HS-27A (cell line): ENCODE results near the gene ARFRP1.
"Not testable (repeated sequence)": the region's sequence is repeated elsewhere in the genome, so short reads cannot be mapped to it uniquely, and the experiment has no call there.

ENCODE experiments used
- DNase-seq: peaks from one replicate; pipeline ENCODE4 v3.0.0-alpha.2; 2012; ENCODE audit warnings: low read depth, missing footprints

The ARFRP1 gene

GRCh38 chr20:63732118-63733095 is 24.6 kb upstream of the ARFRP1 start:
- no peak for DNase-seq

DNA sequence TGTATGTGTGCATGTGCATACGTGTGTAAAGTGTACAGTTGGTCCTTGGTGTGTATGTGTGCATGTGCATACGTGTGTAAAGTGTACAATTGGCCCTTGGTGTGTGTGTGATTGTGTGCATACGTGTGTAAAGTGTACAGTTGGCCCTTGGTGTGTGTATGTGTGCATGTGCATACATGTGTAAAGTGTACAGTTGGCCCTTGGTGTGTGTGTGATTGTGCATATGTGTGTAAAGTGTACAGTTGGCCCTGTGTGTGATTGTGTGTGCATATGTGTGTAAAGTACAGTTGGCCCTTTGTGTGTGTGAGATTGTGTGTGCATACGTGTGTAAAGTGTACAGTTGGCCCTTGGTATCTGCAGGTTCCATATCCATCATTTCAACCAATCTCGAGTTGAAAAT is 23.6 kb upstream of the ARFRP1 start:
- DNase-seq = no peak

DNA sequence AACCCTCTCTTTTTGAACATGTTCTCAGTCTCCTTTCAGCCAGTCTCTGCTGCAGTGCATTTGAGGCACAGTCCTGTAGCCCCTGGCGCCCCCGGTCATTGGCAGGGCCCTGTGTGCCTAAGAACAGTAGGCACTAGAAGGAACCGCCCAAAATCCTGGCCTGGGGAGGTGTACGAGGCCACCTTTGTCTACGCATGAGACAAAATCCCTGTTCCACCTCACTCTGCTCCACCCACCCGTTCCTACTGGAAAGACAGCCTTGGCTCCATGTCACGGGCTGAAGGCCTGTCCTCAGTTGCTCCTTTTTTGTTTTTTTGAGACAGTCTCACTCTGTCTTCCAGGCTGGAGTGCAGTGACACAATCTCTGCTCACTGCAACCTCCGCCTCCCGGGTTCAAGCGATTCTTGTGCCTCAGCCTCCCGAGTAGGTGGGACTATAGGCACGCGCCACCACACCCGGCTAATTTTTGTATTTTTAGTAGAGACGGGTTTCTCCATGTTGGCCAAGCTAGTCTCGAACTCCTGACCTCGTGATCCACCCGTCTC is 22.5 kb upstream of the ARFRP1 start:
- DNase-seq = not testable (repeated sequence)

- not testable (repeated sequence) for DNase-seq
Measured at GRCh38 chr20:63722967-63723622, 15.3 kb upstream of the ARFRP1 start.

DNA sequence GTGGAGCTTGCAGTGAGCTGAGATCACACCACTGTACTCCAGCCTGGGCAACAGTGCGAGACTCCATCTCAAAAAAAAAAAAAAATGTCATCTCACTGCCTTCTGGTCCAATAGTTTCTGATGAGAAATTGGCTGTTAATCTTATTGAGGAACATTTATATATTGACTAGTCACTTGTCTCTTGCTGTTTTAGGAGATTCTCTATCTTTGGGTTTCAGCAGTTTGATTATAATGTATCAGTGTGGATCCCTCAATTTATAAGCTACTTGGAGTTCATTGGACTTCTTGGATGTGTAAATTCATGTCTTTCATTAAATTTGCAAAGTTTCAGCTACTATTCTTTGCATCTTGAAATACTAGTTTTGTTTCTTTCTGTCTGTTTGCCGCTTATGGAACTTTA is 11.2 kb upstream of the ARFRP1 start:
- no peak for DNase-seq

DNA sequence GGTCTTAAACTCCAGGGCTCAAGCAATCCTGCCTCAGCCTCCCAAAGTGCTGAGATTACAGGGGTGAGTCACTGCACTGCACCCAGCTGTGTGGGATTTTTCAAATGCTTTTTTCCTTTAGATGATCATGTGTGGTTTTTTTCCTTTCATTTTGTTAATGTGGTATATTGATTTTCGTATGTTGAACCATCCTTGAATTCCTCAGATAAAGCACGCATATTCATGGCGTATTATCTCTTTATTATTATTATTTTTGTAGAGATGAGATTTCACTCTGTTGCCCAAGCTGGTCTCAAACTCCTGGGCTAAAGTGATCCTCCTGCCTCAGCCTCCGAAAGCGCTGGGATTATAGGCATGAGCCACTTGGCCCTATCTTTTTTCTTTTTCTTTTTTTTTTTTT is 7.1 kb upstream of the ARFRP1 start:
- no peak for DNase-seq

GRCh38 chr20:63712191-63712590 is 4.4 kb upstream of the ARFRP1 start:
- no peak for DNase-seq

- no peak for DNase-seq
Measured at GRCh38 chr20:63711085-63711645, 3.4 kb upstream of the ARFRP1 start.

DNA sequence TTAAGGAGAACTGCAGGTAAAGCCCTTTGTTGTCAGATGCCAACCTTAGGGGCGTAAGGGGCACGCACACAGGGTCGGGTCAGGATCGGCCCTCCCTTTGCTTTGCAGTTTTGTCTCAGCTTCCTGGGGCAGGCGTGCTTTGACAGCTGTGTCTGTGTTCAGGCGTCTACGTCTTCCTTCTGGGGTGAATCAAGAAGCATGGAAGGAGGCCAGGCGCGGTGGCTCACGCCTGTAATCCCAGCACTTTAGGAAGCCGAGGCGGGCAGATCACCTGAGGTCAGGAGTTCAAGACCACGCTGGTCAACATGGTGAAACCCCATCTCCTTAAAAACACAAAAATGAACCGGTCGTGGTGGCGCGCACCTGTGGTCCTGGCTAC is 1.4 kb upstream of the ARFRP1 start:
- no peak for DNase-seq

- DNase-seq = no peak
Measured at GRCh38 chr20:63708301-63709148, 749 bp upstream of the ARFRP1 start.

DNA sequence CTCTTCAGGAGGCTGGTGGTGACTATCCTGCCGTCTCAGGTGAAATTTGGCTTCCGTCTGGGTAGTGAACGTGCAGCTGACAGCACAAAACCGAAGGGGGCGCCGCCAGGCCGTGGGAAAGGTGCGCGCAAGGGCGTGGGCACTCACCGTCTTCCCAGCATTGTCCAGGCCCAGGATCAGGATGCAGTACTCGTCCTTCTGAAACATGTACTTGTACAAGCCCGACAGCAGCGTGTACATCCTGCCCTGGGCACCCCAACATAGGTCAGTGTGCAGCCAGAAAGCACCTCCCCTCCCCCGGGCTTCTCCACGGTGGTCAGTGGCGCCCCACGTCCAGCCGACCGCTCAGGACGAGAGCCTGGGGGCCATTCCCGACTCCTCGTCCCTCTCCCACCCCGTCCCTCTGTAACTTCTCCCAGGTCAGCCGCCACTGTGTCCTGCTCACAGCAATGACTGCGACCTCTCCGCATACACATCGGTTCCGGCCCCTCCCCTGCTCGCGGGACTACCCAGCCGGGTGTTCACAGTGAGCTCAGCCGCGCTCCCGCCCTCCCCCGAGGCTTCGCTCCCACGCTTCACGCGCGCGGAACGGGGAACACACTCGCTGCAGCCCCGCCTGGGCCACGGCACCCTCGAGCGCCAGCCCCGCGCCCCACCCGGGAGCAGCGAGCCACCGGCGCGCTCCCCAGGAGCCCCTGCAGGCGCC is 771 bp downstream of the ARFRP1 start:
- DNase-seq = no peak

- no peak for DNase-seq
Measured at GRCh38 chr20:63706027-63706695, 1.6 kb downstream of the ARFRP1 start.

DNA sequence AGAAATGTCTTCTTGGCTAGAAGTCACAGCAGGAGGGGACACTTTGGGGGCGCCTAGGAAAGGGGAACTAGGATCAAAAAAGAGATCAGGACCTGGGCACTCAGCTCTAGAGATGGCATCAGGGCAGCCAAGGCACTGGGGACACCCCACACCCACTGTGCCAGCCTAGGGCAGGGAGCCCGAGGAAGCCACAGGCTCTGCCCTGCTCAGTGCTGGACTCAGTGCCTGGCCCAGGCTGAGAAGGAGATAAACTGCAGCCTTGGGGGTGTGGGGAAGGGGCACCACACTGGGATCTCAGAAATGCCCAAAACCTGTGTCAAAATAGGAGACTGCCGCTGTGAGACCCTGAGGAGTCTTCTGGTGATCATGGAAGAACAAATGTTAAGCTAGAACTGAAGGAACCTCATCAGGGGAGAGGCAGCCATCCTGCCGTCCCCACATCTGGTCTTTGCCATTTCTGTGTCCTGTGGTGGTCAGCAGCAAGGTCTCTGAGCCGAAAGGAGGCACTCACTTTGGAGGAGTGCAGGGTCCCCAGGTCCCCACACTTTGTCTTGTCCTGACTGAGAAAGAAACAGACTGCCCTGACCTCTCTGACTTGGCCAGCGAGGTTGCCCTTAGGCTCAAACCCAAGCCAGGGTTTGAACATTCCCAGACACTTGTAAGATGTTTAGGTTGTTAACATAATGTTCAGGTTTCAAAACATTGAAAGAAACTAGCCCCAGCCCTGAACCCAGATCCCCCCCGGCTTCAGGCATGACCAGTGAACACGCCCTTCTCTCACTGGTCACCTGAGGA is 2.3 kb downstream of the ARFRP1 start:
- DNase-seq = no peak

DNA sequence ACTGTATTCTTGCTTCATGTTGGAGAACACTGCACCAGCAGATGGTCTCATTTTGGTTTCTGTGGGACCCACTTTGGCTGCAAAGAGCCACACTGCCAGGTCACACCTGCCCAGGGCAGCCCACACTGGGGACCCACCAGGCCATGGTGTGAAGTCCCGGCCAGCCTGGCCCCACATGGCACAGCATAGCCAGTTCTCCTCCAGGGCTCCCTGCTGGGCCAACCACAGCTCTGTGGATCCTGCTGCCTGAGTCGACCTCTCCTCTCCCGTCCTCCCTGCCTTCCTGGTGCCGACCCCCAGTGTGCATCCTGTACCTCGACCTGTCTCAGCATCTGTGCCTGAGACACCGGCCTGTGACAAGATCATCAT is 3.0 kb downstream of the ARFRP1 start:
- DNase-seq = no peak

DNA sequence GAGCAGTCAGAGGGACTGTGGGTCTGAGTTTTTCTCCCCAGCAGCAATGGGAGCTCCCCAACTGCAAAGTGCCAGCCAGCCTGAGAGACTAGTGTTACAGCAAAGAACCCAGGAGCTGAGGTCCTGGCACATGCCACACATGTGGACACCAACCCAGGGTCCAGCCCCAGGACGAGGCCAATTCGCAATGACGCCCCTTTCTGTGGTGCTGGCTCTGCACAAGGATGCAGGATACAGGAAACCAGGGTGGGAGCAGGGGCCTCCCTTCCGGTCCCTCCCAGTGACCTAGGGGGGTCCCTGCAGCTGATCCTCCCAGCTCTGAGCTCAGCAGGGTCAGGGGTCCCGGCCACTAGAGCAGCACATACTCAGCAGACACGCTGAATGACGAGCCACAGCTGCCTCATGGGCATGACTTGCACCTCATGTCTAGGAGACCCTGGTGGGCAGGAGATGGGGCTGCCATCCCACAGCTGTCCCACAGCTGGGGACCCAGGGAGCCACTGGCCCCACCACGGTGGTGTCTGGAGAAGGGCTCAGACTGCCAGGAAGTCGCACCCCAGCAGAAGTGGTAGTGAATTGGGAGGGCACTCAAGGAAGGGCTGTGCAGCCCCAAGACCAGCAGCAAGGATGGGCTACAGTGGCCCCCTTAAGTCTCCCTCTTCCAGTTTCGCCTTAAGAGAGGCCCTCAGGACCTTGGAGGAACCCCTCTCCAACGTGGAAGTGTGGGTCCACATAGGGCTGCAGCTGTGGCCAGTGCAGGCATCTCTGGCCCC is 3.6 kb downstream of the ARFRP1 start:
- DNase-seq = no peak

- no peak for DNase-seq
Measured at GRCh38 chr20:63703471-63703975, 4.3 kb downstream of the ARFRP1 start.

DNA sequence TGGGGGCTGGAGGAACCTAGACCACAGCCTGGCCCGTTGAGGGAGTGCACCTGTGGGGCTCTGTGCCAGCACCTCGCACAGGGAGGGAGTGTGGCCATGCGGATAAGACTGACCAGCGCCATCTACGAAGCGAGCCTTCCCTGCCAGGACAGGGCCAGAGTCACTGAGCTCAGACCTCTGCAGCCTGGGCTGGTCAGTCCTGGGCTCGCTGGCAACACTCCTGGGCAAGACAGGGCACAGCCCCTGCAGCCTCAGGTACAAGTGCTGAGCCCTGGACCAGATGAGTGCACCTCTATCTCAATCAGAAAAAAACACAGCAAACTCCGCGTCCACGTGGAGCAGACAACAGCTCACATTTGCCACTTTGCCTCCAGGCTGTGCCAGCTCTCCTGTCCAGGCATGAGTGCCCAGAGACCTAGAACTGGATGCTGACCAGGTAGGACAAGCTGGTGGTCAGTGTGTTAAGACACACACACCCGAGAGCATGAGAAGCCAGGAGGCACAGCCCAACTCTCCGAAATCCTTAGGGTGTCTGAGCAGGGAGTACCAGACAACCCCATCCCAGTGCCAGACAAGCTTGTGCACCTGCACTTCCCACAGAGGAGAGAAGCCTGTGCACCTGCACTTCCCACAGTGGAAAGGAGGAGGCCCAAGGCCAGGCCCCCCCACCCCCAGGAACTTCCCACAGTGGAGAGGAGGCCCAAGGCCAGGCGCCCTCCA is 4.9 kb downstream of the ARFRP1 start:
- no peak for DNase-seq

GRCh38 chr20:63702036-63702665 is 5.6 kb downstream of the ARFRP1 start:
- DNase-seq = no peak
